ENCODE results near the gene FAM209B.
"Not testable (repeated sequence)": the region's sequence is repeated elsewhere in the genome, so short reads cannot be mapped to it uniquely, and the experiment has no call there.

DNA sequence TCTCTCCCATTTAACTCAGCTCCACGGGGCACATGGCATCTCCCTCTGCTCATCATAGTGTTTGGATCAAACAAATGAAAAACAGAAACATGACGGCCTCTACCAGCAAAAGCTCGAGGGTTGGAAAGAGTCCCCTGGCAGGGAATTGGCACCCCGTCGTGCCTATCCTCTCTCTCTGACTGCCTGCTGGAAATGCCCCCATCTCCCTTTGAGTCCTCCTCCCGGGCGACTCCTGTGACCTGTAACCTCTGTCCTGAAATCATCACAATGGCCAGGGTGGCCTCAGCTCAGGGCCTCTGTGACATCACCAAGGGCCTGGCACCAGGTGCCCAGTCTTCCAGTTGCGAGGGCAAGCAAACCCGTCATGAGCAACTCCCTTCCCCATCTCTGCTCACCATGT is at the start of gene FAM209B:
- TF ChIP-seq, protein P1, sequence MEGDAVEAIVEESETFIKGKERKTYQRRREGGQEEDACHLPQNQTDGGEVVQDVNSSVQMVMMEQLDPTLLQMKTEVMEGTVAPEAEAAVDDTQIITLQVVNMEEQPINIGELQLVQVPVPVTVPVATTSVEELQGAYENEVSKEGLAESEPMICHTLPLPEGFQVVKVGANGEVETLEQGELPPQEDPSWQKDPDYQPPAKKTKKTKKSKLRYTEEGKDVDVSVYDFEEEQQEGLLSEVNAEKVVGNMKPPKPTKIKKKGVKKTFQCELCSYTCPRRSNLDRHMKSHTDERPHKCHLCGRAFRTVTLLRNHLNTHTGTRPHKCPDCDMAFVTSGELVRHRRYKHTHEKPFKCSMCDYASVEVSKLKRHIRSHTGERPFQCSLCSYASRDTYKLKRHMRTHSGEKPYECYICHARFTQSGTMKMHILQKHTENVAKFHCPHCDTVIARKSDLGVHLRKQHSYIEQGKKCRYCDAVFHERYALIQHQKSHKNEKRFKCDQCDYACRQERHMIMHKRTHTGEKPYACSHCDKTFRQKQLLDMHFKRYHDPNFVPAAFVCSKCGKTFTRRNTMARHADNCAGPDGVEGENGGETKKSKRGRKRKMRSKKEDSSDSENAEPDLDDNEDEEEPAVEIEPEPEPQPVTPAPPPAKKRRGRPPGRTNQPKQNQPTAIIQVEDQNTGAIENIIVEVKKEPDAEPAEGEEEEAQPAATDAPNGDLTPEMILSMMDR (conservative IDR thresholded peaks at IDR 0.05; ENCODE audit: low read length), result not testable (repeated sequence)
- not testable (repeated sequence) for TF ChIP-seq EZH2phosphoT487 (IDR thresholded peaks at IDR 0.05; ENCODE audit: borderline replicate concordance, low read depth, low read length)
